ENCODE data around the gene CISD3. TPM values are rescaled to one million over a fixed set of nuclear protein-coding genes. Genes with fewer than 3 reads are reported as not detected.

The CISD3 gene
- total RNA-seq, 1 experiment from 2014 or later = 101 TPM

GRCh38 chr17:38709104-38709820 is 20.9 kb upstream of the CISD3 start:
- no peak for TF ChIP-seq CTCF (IDR thresholded peaks at IDR 0.05; ENCODE audit: unreplicated experiment)
- Mint-ChIP-seq H3K9me3 (ENCODE audit: low read depth, unreplicated experiment) (no peaks in the 10 kb centered on the region), H3K4me3 (ENCODE audit: low read depth, unreplicated experiment) (no peak overlapping the region), H3K4me1 (ENCODE audit: low read depth, unreplicated experiment) (peaks cover 37% of the 10 kb centered on the region), H3K27me3 (ENCODE audit: unreplicated experiment) (no peaks in the 10 kb centered on the region), H3K36me3 (ENCODE audit: insufficient read depth, unreplicated experiment) (peaks cover 84% of the 10 kb centered on the region), H3K27ac (ENCODE audit: unreplicated experiment) (no peak overlapping the region)
- BruUV-seq (replicated peaks) = no TSS peak
- CTCF ChIA-PET = interaction anchor here (0.5 to 1.2 kb wide), 2 partner anchors 9 to 184 kb away, joined by 3 read pairs; no protein-coding TSS in a partner anchor
- intact Hi-C loops (cut with micrococcal nuclease; ENCODE audit: unreplicated experiment) = no loop called here
- DNase-seq = no peak

- BruUV-seq (replicated peaks) = no TSS peak
- no peak overlapping the region for H3K4me3 Mint-ChIP-seq (ENCODE audit: low read depth, unreplicated experiment)
- TF ChIP-seq CTCF (IDR thresholded peaks at IDR 0.05; ENCODE audit: unreplicated experiment) = no peak
- peaks cover 32% of the 10 kb centered on the region for H3K4me1 Mint-ChIP-seq (ENCODE audit: low read depth, unreplicated experiment)
- no peaks in the 10 kb centered on the region for H3K27me3 Mint-ChIP-seq (ENCODE audit: unreplicated experiment)
- H3K27ac Mint-ChIP-seq (ENCODE audit: unreplicated experiment) = no peak overlapping the region
- no peaks in the 10 kb centered on the region for H3K9me3 Mint-ChIP-seq (ENCODE audit: low read depth, unreplicated experiment)
- intact Hi-C loops (cut with micrococcal nuclease; ENCODE audit: unreplicated experiment) = no loop called here
- CTCF ChIA-PET = interaction anchor here (0.5 to 1.2 kb wide), 2 partner anchors 9 to 185 kb away, joined by 3 read pairs; no protein-coding TSS in a partner anchor
- H3K36me3 Mint-ChIP-seq (ENCODE audit: insufficient read depth, unreplicated experiment) = peaks cover 84% of the 10 kb centered on the region
- no peak for DNase-seq
Observed at GRCh38 chr17:38709864-38710603, 20.1 kb upstream of the CISD3 start.

GRCh38 chr17:38710604-38710962 is 19.6 kb upstream of the CISD3 start:
- Mint-ChIP-seq H3K9me3 (ENCODE audit: low read depth, unreplicated experiment) (no peaks in the 10 kb centered on the region), H3K27me3 (ENCODE audit: unreplicated experiment) (no peaks in the 10 kb centered on the region), H3K4me1 (ENCODE audit: low read depth, unreplicated experiment) (peaks cover 32% of the 10 kb centered on the region), H3K36me3 (ENCODE audit: insufficient read depth, unreplicated experiment) (peaks cover 83% of the 10 kb centered on the region), H3K4me3 (ENCODE audit: low read depth, unreplicated experiment) (no peak overlapping the region), H3K27ac (ENCODE audit: unreplicated experiment) (no peak overlapping the region)
- TF ChIP-seq CTCF (IDR thresholded peaks at IDR 0.05; ENCODE audit: unreplicated experiment) = no peak
- DNase-seq = no peak
- BruUV-seq (replicated peaks) = no TSS peak
- CTCF ChIA-PET = interaction anchor here (0.7 kb wide), 1 partner anchor 107 kb away, joined by 3 read pairs; no protein-coding TSS in a partner anchor
- intact Hi-C loops (cut with micrococcal nuclease; ENCODE audit: unreplicated experiment) = no loop called here

- no peak for DNase-seq
- Mint-ChIP-seq H3K9me3 (ENCODE audit: low read depth, unreplicated experiment) (no peaks in the 10 kb centered on the region), H3K27ac (ENCODE audit: unreplicated experiment) (no peak overlapping the region), H3K36me3 (ENCODE audit: insufficient read depth, unreplicated experiment) (peaks cover 83% of the 10 kb centered on the region), H3K4me3 (ENCODE audit: low read depth, unreplicated experiment) (no peak overlapping the region), H3K4me1 (ENCODE audit: low read depth, unreplicated experiment) (peaks cover 32% of the 10 kb centered on the region), H3K27me3 (ENCODE audit: unreplicated experiment) (no peaks in the 10 kb centered on the region)
- TF ChIP-seq CTCF (IDR thresholded peaks at IDR 0.05; ENCODE audit: unreplicated experiment) = no peak
- CTCF ChIA-PET = interaction anchor here (0.7 kb wide), 1 partner anchor 107 kb away, joined by 3 read pairs; no protein-coding TSS in a partner anchor
- intact Hi-C loops (cut with micrococcal nuclease; ENCODE audit: unreplicated experiment) = no loop called here
- no TSS peak for BruUV-seq (replicated peaks)
Observed at GRCh38 chr17:38710985-38711384, 19.2 kb upstream of the CISD3 start.

Data from Calu3 (cell line).